GM13976 (cell line): ENCODE results near the gene MRNIP.

Experiments
- DNase-seq: peaks from one replicate; pipeline ENCODE4 v3.0.0; 2012; ENCODE audit warnings: low spot score
- in situ Hi-C: fragments of 300-500 bp; cut with MboI; formaldehyde crosslinking; loops from one replicate; pipeline ENCODE4 v1.12.0; 2022; ENCODE audit warnings: low sequenced_read_pairs, mixed read lengths, inconsistent platforms; ENCODE audit not compliant: unreplicated experiment
- TF ChIP-seq, protein P1 (sequence below): IDR thresholded peaks from 2 replicates; pipeline ENCODE4 v1.5.1; 2012; ENCODE audit warnings: borderline replicate concordance, mild to moderate bottlenecking; ENCODE audit not compliant: insufficient read depth; ENCODE audit errors: extremely low read depth, missing control alignments, control extremely low read depth

The MRNIP gene

DNA sequence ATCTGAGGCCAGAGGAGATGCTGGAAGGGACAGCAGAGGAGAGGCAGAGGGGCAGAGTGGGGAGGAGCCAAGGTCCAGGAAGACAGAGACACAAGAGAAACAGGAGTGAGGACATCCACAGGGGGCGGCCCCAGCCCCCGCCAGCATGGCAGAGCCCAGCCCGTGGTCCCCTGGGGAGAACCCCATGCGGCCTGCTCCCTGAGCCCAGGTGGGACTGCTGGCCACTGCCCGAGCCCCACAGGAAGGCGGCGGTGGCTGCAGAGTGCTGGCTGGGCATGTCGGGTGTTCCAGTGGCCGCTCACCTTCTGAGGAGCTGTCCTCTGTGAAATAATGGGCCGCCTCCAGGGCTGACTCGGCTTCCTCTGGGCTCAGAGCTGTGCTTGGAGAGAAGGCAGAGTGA lies 8.9 kb upstream of the MRNIP start:
- no peak for DNase-seq
- in situ Hi-C loops, result no loop called here
- TF ChIP-seq, protein P1, sequence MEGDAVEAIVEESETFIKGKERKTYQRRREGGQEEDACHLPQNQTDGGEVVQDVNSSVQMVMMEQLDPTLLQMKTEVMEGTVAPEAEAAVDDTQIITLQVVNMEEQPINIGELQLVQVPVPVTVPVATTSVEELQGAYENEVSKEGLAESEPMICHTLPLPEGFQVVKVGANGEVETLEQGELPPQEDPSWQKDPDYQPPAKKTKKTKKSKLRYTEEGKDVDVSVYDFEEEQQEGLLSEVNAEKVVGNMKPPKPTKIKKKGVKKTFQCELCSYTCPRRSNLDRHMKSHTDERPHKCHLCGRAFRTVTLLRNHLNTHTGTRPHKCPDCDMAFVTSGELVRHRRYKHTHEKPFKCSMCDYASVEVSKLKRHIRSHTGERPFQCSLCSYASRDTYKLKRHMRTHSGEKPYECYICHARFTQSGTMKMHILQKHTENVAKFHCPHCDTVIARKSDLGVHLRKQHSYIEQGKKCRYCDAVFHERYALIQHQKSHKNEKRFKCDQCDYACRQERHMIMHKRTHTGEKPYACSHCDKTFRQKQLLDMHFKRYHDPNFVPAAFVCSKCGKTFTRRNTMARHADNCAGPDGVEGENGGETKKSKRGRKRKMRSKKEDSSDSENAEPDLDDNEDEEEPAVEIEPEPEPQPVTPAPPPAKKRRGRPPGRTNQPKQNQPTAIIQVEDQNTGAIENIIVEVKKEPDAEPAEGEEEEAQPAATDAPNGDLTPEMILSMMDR, result no peak

DNA sequence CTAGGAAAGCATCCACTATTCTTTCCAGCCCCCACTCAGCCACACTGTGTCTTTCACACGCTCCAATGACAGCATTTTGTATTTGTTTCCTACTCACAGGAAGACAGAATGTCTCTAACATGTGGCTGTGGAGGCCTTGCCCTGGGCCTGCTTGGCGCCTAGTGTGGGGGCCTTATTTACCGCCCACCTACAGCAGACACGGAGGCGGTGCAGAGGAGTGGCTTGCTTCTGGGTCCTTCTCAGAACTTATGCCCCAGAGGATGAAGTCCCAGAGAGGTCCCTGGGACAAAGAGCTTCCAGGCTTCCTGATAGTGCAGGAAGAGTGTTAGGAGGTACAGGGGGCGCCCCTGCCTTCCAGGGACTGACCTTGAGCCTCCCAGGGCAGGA lies 8.5 kb upstream of the MRNIP start:
- TF ChIP-seq, protein P1, result no peak
- in situ Hi-C loops, result no loop called here
- DNase-seq, result no peak

DNA sequence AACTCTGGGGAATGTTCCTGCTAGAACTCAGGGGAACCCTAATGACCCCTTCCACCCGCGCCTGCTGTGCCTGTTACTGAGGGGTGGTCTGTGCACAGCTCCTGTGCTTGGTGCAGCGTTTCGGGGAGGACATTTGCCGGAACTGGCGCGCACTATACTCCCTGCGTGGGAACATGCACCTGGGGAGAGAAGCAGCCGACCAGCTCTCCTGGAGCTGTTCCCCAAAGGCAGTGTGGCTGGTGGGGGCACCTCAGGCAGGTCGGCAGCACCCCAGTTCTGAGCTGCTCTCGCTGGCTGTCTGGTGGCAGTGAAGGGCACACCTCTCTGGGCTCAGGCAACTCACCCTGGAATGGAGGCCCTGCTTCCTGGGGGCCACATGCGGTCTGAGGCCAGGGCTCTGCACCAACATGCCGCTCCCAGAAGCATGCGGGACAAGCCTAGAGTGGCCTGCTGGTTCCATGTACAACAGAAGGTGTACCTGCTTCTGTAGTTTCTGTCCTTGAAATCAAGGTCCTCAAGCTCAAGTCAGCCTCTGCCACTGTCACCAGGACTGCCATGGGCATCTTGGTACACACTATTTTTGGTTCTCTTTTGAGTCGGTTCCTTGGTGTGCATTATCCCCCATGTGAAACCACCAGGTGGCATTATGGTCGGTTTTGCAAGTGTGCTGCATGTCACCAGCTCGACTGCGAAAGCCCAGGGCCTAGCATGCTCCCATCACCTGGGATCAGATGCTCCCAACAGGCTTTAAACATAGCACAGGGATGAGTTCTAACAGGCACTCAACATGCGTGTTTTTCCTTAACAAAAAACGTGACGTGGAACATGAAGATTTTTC lies 7.8 kb upstream of the MRNIP start:
- DNase-seq, result no peak
- TF ChIP-seq, protein P1, result peak; percentile 12
- in situ Hi-C loops, result no loop called here

DNA sequence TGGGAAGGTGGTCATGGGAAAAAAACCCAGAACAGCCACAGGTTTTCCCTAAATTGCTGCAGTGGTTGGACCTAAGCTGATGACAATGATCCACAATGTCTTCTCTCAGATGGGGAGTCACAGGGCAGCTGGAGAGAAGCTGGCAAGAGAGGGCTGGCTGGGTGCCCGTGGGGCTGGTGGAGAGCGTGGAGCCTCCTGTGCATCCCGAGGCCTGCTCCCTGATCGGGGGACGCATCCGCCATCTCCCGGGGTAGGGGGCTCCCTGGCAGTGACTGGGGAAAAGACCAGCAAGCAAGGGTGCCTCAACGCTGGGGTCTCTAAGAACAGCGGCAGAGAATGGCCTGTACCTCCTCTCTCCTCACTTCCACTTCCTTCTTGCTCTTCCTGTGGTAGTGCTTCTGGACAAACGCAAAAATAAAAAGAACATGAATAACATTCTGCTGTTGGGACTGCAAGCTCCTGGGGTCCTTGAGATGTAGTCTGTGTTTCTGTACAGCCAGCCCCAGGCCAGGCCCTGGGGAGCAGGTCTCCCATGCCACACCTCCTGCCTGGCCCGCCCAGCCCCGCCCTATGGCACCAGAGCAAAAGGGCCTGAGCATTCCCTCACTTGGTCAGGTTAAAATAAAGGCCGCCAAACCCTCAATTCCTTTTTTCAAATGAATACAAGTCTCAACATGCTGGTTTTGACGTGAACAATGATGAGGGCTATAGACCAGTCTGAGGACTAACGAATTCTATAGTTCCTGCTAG lies 7.0 kb upstream of the MRNIP start:
- no peak for DNase-seq
- in situ Hi-C loops, result no loop called here
- TF ChIP-seq, protein P1, result no peak

DNA sequence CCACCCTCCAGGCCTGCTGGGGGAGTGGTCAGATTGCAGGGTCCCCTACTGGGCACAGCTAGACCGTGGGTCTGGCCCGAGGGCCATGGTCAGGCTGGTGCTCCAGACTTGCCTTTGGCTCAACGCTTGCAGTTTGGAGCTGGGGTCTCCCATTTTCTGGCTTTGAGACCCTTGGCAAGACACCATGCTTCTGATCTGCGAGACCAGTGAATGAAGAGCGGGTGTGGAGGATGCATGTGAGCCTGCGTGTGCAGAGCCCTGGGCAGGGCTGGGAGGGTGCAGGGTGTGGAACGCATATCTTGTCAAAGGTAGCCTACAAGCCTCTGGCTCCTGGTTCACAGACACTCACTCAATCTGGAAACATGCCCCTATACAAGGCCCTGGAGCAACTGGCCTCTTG lies 6.1 kb upstream of the MRNIP start:
- DNase-seq, result no peak
- in situ Hi-C loops, result no loop called here
- TF ChIP-seq, protein P1, result no peak

DNA sequence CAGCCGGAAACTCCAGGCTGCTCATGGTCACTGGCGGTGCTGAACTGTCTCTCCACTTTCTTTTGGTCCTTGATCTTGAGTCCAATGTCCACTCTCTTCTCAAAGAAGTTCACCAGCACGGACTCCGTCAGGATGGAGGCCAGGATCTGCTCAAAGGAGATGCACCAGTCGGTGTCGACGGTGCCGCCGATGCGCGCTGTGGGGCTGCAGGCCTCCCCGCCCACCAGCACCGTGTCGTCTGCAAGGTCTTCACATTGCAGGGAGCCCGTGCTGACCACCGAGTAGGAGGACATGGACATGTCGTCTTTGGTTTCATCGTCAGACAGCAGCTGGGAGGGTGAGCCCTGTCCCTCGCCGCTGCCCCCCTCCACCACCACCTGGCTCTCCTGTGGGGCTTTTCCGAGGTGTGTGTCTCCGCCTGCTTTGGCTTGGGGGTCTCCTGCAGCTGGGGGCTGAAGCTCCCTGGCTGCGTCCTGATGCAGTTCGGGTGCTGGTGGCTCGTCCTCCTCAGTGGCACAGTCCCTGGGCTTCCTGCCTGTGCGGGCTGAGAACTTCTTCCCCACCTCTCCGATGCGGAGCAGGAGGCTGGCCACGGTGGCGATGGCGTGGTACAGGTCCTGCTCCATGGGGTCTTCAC lies 5.0 kb upstream of the MRNIP start:
- TF ChIP-seq, protein P1, result no peak
- no peak for DNase-seq
- in situ Hi-C loops, result no loop called here
